Tibial nerve (tissue), 3 donors: Measurements from ENCODE around the gene ERN1.

Experiments
- POLR2A ChIP-seq, 2 donors: fragments of 450-650 bp; IDR thresholded peaks; one replicate each; pipeline ENCODE4 v1.6.1; 2017; ENCODE audit warnings: antibody characterized with exemption in 2 of 2, mild to moderate bottlenecking in 2 of 2, moderate library complexity in 2 of 2
- TF ChIP-seq, protein P1 (sequence below), 5 experiments: fragments of 200-600 bp in 3 of 5; fragments of 450-650 bp in 2 of 5; sonication (generic) in 3 of 5; IDR thresholded peaks; one replicate each; pipeline ENCODE4 v1.5.1; 2016 to 2019; ENCODE audit warnings: antibody characterized with exemption in 5 of 5, mild to moderate bottlenecking in 3 of 5, moderate library complexity in 2 of 5

DNA sequence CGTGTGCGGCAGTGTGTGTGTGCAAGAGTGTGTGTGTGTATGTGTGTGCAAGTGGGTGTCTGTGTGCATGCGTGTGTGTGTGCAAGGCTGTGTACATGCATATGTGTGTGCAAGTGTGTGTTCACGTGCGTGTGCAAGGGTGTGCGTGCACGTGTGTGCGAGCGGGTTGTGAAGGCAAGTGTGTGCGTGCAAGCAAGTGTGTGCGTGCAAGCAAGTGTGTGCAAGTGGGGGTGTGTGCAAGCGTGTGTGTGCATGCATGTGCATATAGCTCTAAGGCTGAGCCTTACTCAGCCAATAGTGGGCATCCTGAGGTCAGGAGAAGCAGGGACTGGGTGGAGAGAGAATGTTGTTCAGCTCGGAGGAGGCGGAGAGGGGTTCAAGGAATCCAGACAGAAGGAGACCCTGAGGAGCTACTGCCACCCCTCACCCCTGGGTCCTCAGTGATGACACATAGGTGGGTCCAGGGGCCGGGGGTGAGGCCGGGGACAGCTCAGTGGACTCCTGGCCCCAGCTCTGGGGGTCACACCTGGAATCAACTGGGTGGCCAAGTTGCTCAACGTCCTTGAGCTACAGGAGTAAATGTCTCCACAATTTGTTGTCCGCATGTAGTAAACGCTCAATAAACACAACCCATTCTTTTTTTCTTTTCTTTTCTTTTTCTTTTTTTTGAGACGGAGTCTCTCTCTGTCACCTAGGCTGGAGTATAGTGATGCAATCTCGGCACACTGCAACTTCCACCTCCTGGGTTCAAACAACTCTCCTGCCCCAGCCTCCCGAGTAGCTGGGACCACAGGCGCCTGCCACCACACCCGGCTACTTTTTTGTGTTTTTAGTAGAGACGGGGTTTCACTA lies 130.0 kb downstream of the ERN1 start:
- no peak for TF ChIP-seq POLR2A (IDR thresholded peaks at IDR 0.05)
- TF ChIP-seq, protein P1, sequence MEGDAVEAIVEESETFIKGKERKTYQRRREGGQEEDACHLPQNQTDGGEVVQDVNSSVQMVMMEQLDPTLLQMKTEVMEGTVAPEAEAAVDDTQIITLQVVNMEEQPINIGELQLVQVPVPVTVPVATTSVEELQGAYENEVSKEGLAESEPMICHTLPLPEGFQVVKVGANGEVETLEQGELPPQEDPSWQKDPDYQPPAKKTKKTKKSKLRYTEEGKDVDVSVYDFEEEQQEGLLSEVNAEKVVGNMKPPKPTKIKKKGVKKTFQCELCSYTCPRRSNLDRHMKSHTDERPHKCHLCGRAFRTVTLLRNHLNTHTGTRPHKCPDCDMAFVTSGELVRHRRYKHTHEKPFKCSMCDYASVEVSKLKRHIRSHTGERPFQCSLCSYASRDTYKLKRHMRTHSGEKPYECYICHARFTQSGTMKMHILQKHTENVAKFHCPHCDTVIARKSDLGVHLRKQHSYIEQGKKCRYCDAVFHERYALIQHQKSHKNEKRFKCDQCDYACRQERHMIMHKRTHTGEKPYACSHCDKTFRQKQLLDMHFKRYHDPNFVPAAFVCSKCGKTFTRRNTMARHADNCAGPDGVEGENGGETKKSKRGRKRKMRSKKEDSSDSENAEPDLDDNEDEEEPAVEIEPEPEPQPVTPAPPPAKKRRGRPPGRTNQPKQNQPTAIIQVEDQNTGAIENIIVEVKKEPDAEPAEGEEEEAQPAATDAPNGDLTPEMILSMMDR (IDR thresholded peaks at IDR 0.05): no peak
